ENCODE results near the gene PLBD2. TPM values are rescaled to one million over a fixed set of nuclear protein-coding genes. Genes with fewer than 3 reads are reported as not detected.

The PLBD2 gene
- total RNA-seq, 6 experiments from 2014 or later, result 49.8 to 64.3 (median 54.6) TPM

DNA sequence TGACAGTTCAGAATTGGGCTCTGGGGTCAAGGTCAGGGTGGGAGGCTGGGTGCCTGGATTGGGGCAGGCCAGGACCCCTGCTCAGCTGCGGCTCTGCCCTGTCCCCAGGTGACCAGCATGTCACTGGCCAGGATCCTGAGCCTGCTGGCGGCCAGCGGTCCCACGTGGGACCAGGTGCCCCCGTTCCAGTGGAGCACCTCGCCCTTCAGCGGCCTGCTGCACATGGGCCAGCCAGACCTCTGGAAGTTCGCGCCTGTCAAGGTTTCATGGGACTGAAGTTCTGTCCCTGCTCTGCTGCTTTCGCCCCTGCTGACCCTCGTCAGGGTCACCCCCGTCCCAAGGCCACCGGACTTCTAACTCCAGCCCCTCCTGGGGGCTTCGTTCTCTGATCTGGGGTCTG lies 30.0 kb downstream of the PLBD2 start:
- H3K9me3 Mint-ChIP-seq, result no peaks in the 10 kb centered on the region
- no peaks in the 10 kb centered on the region for H3K4me1 Mint-ChIP-seq (ENCODE audit: low read depth)
- no peak for DNase-seq
- H3K27me3 Mint-ChIP-seq (ENCODE audit: insufficient read depth), result peaks cover 2% of the 10 kb centered on the region; the same call in 1 of the 2 replicates
- no peak overlapping the region for H3K4me3 Mint-ChIP-seq
- peaks cover 6% of the 10 kb centered on the region for H3K36me3 Mint-ChIP-seq (ENCODE audit: low read depth)
- no peak overlapping the region for H3K27ac Mint-ChIP-seq
- TF ChIP-seq, protein P1, sequence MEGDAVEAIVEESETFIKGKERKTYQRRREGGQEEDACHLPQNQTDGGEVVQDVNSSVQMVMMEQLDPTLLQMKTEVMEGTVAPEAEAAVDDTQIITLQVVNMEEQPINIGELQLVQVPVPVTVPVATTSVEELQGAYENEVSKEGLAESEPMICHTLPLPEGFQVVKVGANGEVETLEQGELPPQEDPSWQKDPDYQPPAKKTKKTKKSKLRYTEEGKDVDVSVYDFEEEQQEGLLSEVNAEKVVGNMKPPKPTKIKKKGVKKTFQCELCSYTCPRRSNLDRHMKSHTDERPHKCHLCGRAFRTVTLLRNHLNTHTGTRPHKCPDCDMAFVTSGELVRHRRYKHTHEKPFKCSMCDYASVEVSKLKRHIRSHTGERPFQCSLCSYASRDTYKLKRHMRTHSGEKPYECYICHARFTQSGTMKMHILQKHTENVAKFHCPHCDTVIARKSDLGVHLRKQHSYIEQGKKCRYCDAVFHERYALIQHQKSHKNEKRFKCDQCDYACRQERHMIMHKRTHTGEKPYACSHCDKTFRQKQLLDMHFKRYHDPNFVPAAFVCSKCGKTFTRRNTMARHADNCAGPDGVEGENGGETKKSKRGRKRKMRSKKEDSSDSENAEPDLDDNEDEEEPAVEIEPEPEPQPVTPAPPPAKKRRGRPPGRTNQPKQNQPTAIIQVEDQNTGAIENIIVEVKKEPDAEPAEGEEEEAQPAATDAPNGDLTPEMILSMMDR (IDR thresholded peaks at IDR 0.05), result no peak

DNA sequence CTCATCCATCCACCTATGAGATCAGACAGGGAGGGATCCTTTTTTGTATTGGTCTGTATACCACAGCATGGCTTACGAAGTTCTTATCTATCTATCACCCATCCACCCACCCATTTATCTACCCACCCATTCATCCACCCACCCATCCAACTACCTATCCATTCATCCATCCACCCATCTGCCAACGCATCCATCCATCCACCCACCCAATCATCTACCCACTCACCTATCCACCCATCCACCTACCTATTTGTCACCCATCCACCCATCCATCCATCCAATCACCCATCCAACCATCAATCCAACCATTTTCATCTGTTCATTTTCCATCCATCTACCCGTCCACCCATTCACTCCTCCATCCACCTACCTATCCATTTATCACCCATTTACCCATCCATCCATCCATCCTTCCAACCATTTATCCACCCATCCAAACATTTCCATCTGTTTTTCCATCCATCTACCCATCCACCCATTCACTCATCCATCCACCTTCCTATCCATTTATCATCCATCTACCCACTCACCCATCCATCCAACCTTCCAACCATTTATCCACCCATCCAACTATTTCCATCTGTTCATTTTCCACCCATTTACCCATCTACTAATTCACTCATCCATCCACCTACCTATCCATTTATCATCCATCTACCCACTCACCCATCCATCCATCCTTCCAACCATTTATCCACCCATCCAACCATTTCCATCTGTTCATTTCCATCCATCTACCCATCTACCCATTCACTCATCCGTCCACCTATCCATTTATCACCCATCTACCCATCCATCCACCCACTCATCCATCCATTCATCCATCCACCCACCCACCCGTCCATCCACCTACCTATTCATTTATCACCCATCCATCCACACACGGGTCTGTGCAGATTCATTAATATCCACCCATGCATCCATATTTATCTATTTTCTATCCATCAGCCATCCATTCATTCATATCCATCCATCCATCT lies 32.0 kb downstream of the PLBD2 start:
- Mint-ChIP-seq H3K27me3 (ENCODE audit: insufficient read depth) (peaks cover 4% of the 10 kb centered on the region; the same call in 1 of the 2 replicates), H3K36me3 (ENCODE audit: low read depth) (peaks cover 1% of the 10 kb centered on the region)
- TF ChIP-seq, protein P1 (IDR thresholded peaks at IDR 0.05), result no peak

DNA sequence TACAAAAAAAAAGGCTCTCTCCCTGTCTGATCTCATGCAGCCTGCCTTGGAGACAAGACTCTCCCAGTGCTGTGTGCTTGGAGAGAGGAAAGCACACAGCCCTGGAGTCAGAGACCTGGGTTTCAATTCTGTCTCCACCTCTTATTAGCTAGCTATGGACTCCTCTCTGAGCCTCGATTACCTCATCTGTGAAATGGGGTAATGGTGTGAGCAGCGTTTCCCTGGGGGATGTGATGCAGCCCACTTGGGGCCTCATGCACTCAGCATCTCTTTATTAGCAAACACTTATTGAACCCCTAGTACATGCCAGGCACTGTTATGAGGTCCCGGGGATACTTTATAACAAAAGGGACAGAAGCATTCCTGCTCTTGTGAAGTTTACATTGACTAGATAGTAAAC lies 32.8 kb downstream of the PLBD2 start:
- TF ChIP-seq, protein P1 (IDR thresholded peaks at IDR 0.05), result no peak
- Mint-ChIP-seq H3K4me1 (ENCODE audit: low read depth) (no peaks in the 10 kb centered on the region), H3K9me3 (no peaks in the 10 kb centered on the region), H3K27me3 (ENCODE audit: insufficient read depth) (peaks cover 4% of the 10 kb centered on the region), H3K27ac (no peak overlapping the region), H3K4me3 (no peak overlapping the region), H3K36me3 (ENCODE audit: low read depth) (no peaks in the 10 kb centered on the region; the same call in 1 of the 2 replicates)
- DNase-seq, result no peak

More for the DNA sequence above, 32.0 kb downstream of the PLBD2 start:
- DNase-seq, result no peak
- Mint-ChIP-seq H3K4me3 (no peak overlapping the region), H3K27ac (no peak overlapping the region), H3K9me3 (no peaks in the 10 kb centered on the region), H3K4me1 (ENCODE audit: low read depth) (no peaks in the 10 kb centered on the region)

DNA sequence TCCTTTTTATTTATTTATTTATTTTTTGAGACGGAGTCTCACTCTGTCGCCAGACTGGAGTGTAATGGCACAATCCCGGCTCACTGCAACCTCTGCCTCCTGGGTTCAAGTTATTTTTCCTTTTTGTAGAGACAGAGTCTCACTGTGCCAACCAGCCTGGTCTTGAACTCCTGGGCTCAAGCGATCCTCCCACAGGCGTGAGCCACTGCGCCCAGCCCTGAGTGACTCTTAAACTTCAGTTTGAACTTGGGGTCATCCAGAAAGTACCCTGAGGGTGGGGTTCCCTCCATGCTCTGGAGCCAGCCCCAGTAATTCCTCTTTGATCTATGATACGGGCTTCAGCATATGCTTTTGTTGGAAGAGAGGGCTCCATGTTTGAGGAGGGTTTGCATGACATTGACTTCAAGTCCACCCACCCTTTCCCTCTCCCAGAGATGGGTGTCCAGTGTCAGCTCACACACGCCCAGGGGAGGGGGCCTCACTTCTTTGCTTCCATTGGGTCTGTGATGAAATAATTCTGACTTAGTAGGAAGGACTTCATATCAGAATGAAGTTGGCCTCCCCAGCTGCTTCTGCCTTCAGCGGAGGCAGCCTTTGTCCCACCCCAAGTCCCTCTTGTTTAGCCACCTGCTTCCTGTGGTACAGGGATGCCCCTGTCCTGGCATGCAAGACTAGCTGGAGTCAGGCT lies 33.4 kb downstream of the PLBD2 start:
- Mint-ChIP-seq H3K4me3 (no peak overlapping the region), H3K27ac (no peak overlapping the region), H3K9me3 (no peaks in the 10 kb centered on the region), H3K27me3 (ENCODE audit: insufficient read depth) (peaks cover 4% of the 10 kb centered on the region), H3K36me3 (ENCODE audit: low read depth) (no peaks in the 10 kb centered on the region; the same call in 1 of the 2 replicates), H3K4me1 (ENCODE audit: low read depth) (no peaks in the 10 kb centered on the region)
- TF ChIP-seq, protein P1 (IDR thresholded peaks at IDR 0.05), result no peak
- no peak for DNase-seq

DNA sequence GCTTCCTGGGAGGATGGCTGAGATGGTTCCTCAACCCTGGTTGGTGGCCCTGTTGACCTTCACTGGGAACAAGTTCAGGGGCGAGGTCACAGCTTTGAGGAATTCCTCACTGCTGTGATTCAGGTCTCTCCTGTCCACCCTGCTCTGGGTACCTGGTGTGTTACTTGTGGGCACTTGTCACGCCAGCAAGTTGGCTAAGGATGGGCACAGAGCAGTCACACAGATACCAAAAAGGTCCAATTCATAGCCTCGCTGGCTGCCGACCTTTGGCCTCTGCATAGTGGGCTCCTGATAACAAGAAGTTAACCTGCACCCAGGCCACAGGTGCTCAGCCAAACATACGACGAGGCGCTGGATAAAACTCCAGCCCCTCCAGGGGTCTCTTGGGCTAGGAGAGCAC lies 34.1 kb downstream of the PLBD2 start:
- DNase-seq, result no peak
- H3K4me3 Mint-ChIP-seq, result no peak overlapping the region
- no peaks in the 10 kb centered on the region; the same call in 1 of the 2 replicates for H3K36me3 Mint-ChIP-seq (ENCODE audit: low read depth)
- TF ChIP-seq, protein P1 (IDR thresholded peaks at IDR 0.05), result no peak
- H3K4me1 Mint-ChIP-seq (ENCODE audit: low read depth), result no peaks in the 10 kb centered on the region
- H3K9me3 Mint-ChIP-seq, result no peaks in the 10 kb centered on the region
- H3K27ac Mint-ChIP-seq, result no peak overlapping the region
- H3K27me3 Mint-ChIP-seq (ENCODE audit: insufficient read depth), result peaks cover 8% of the 10 kb centered on the region
